OCI-LY3 (cell line): ENCODE measurements around the gene ZBTB44.
"Not testable (repeated sequence)": the region's sequence is repeated elsewhere in the genome, so short reads cannot be mapped to it uniquely, and the experiment has no call there.

ENCODE experiments used
- CTCF ChIP-seq: fragments of 200-600, 300-600 bp; sonication (generic); IDR thresholded peaks from 2 replicates; pipeline ENCODE4 v1.5.1; 2014; ENCODE audit warnings: antibody characterized with exemption, low read length, low read depth
- EZH2phosphoT487 ChIP-seq: fragments of 200-600 bp; shearing (Covaris generic); IDR thresholded peaks from 2 replicates; pipeline ENCODE4 v1.6.1; 2018; ENCODE audit warnings: antibody characterized with exemption, mixed run types, low read depth

- TF ChIP-seq CTCF, EZH2phosphoT487: not testable (repeated sequence)
Observed at GRCh38 chr11:130233486-130233885, 81.2 kb downstream of the ZBTB44 start.
